CD4-positive, alpha-beta T cell treated with Interleukin-17A for 4 hours (primary cell): Measurements from ENCODE around the gene ENOX1.

Source experiments
- DNase-seq: peaks from one replicate; pipeline ENCODE4 v3.0.0-alpha.2; 2020; ENCODE audit warnings: mixed read lengths

Gene ENOX1

GRCh38 chr13:43664700-43665191 lies 122.0 kb downstream of the ENOX1 start:
- no peak for DNase-seq

- no peak for DNase-seq
Measured at GRCh38 chr13:43663474-43664090, 123.2 kb downstream of the ENOX1 start.

- DNase-seq, result no peak
Measured at GRCh38 chr13:43662976-43663375, 123.8 kb downstream of the ENOX1 start.

- no peak for DNase-seq
Measured at GRCh38 chr13:43661161-43661830, 125.5 kb downstream of the ENOX1 start.

GRCh38 chr13:43657485-43657884 lies 129.3 kb downstream of the ENOX1 start:
- DNase-seq, result no peak

GRCh38 chr13:43653980-43654379 lies 132.8 kb downstream of the ENOX1 start:
- no peak for DNase-seq

GRCh38 chr13:43653395-43653794 lies 133.4 kb downstream of the ENOX1 start:
- no peak for DNase-seq

GRCh38 chr13:43652760-43653159 lies 134.0 kb downstream of the ENOX1 start:
- DNase-seq, result no peak

- no peak for DNase-seq
Measured at GRCh38 chr13:43650882-43651281, 135.9 kb downstream of the ENOX1 start.

- DNase-seq, result no peak
Measured at GRCh38 chr13:43648733-43649132, 138.0 kb downstream of the ENOX1 start.

GRCh38 chr13:43647471-43647870 lies 139.3 kb downstream of the ENOX1 start:
- DNase-seq, result no peak

- DNase-seq, result no peak
Measured at GRCh38 chr13:43640476-43640875, 146.3 kb downstream of the ENOX1 start.

GRCh38 chr13:43631106-43631505 lies 155.7 kb downstream of the ENOX1 start:
- DNase-seq, result no peak

GRCh38 chr13:43629691-43630480 lies 156.9 kb downstream of the ENOX1 start:
- no peak for DNase-seq

GRCh38 chr13:43626994-43627393 lies 159.8 kb downstream of the ENOX1 start:
- no peak for DNase-seq

- no peak for DNase-seq
Measured at GRCh38 chr13:43614063-43614462, 172.7 kb downstream of the ENOX1 start.

- no peak for DNase-seq
Measured at GRCh38 chr13:43611281-43612273, 175.2 kb downstream of the ENOX1 start.

- DNase-seq, result no peak
Measured at GRCh38 chr13:43608400-43609137, 178.2 kb downstream of the ENOX1 start.

GRCh38 chr13:43597599-43597945 lies 189.2 kb downstream of the ENOX1 start:
- no peak for DNase-seq

- no peak for DNase-seq
Measured at GRCh38 chr13:43596924-43597598, 189.7 kb downstream of the ENOX1 start.

- DNase-seq, result no peak
Measured at GRCh38 chr13:43596006-43596405, 190.8 kb downstream of the ENOX1 start.
